ENCODE results near the gene KCNMB2. TPM values are rescaled to one million over a fixed set of nuclear protein-coding genes. Genes with fewer than 3 reads are reported as not detected.

KCNMB2 gene
- polyA plus RNA-seq, 1 donor (not counting 4 experiments of a cell fraction or from before 2014, with no cell fraction given) = not detected

DNA sequence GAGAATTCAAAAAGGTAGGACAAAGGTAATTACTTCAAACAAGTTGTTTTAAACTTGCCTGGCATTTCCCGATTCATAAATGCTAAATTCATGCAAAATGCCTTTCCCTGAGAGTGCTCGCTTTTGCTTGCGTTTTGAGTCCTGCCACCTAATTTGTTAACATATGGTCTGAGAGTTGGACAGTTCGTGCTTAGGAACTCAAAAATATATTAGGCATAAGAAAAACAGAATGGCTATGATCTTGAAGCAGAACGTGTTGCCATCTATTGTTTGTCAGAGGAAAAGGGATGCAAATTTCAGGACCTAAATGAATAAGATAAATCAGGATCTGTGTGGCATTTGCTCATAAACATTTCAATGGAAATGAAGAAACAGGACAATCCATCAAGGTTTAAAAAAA, 339.6 kb downstream of the KCNMB2 start:
- no peaks in the 10 kb centered on the region for H4K20me1 ChIP-seq (ENCODE audit: control insufficient read depth, extremely low read depth, insufficient read depth, low read length)

DNA sequence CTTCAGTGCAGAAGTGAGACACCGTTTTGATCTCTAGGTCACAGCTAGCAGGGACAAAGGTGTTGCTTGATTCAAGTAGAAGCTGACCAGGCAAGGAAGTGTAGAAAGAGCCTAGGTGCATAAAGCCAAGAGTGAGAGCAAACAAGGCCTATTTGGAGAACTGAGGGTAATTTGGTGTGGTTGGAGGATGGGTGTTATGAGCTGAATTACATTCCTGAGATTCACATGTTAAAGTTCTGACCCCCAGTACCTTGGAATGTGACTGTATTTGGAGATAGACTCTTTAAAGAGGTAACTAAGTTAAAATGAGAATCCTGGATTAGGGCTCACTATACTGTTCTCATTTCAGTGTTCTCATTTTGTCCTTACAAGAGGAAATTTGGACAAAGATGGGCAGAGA, 344.0 kb downstream of the KCNMB2 start:
- no peaks in the 10 kb centered on the region for H3K27me3 ChIP-seq (ENCODE audit: control insufficient read depth, extremely low read depth, insufficient read depth, low read length)
- FAIRE-seq (no peak), DNase-seq (ENCODE audit: low read depth, low spot score) (no peak)
- no peak overlapping the region for H3K4me2 ChIP-seq (ENCODE audit: control insufficient read depth, extremely low read depth, insufficient read depth, low read depth, low read length)
- H4K20me1 ChIP-seq (ENCODE audit: control insufficient read depth, extremely low read depth, insufficient read depth, low read length) = no peaks in the 10 kb centered on the region
- no peaks in the 10 kb centered on the region for H3K9me3 ChIP-seq (ENCODE audit: control insufficient read depth, low read depth, low read length)
- H3K4me3 ChIP-seq (ENCODE audit: control insufficient read depth in 2 of 3, extremely low read depth in 1 of 3, insufficient read depth in 2 of 3, low read depth in 1 of 3, low read length in 3 of 3) = no peak overlapping the region
- H3K36me3 ChIP-seq (ENCODE audit: control insufficient read depth in 2 of 2, extremely low read depth in 1 of 2, insufficient read depth in 2 of 2, low read length in 2 of 2) = no peaks in the 10 kb centered on the region
- H3K9me1 ChIP-seq (ENCODE audit: control insufficient read depth, extremely low read depth, insufficient read depth, low read length) = no peaks in the 10 kb centered on the region
- no peak overlapping the region for H2AFZ ChIP-seq (ENCODE audit: control insufficient read depth, low read length)
- H3K79me2 ChIP-seq (ENCODE audit: control insufficient read depth, insufficient read depth, low read length) = no peaks in the 10 kb centered on the region
- no peak overlapping the region for H3K27ac ChIP-seq (ENCODE audit: control insufficient read depth, insufficient read depth, low read length)
- no peaks in the 10 kb centered on the region for H3K4me1 ChIP-seq (ENCODE audit: control insufficient read depth, extremely low read depth, insufficient read depth, low read length)
- H3K9ac ChIP-seq (ENCODE audit: control insufficient read depth, extremely low read depth, insufficient read depth, low read length) = no peak overlapping the region
- dilution Hi-C loops (cut with MboI; ENCODE audit: extremely low pct_ligation_motif_present, low sequenced_read_pairs) = no loop called here
- TF ChIP-seq, protein P1, sequence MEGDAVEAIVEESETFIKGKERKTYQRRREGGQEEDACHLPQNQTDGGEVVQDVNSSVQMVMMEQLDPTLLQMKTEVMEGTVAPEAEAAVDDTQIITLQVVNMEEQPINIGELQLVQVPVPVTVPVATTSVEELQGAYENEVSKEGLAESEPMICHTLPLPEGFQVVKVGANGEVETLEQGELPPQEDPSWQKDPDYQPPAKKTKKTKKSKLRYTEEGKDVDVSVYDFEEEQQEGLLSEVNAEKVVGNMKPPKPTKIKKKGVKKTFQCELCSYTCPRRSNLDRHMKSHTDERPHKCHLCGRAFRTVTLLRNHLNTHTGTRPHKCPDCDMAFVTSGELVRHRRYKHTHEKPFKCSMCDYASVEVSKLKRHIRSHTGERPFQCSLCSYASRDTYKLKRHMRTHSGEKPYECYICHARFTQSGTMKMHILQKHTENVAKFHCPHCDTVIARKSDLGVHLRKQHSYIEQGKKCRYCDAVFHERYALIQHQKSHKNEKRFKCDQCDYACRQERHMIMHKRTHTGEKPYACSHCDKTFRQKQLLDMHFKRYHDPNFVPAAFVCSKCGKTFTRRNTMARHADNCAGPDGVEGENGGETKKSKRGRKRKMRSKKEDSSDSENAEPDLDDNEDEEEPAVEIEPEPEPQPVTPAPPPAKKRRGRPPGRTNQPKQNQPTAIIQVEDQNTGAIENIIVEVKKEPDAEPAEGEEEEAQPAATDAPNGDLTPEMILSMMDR (optimal IDR thresholded peaks at IDR 0.05 in 1 of 3, IDR thresholded peaks at IDR 0.05 in 1 of 3, conservative IDR thresholded peaks at IDR 0.05 in 1 of 3; ENCODE audit: extremely low read depth in 1 of 3, insufficient read depth in 2 of 3, low read length in 3 of 3) = no peak
- no peak for TF ChIP-seq EZH2 (IDR thresholded peaks at IDR 0.05; ENCODE audit: low read length)

More for the DNA sequence above, 339.6 kb downstream of the KCNMB2 start:
- no peaks in the 10 kb centered on the region for H3K9me3 ChIP-seq (ENCODE audit: control insufficient read depth, low read depth, low read length)
- dilution Hi-C loops (cut with MboI; ENCODE audit: extremely low pct_ligation_motif_present, low sequenced_read_pairs) = no loop called here
- no peak overlapping the region for H2AFZ ChIP-seq (ENCODE audit: control insufficient read depth, low read length)
- no peaks in the 10 kb centered on the region for H3K79me2 ChIP-seq (ENCODE audit: control insufficient read depth, insufficient read depth, low read length)
- FAIRE-seq (no peak), DNase-seq (ENCODE audit: low read depth, low spot score) (no peak)
- no peak overlapping the region for H3K9ac ChIP-seq (ENCODE audit: control insufficient read depth, extremely low read depth, insufficient read depth, low read length)
- no peaks in the 10 kb centered on the region for H3K36me3 ChIP-seq (ENCODE audit: control insufficient read depth in 2 of 2, extremely low read depth in 1 of 2, insufficient read depth in 2 of 2, low read length in 2 of 2)
- no peaks in the 10 kb centered on the region for H3K9me1 ChIP-seq (ENCODE audit: control insufficient read depth, extremely low read depth, insufficient read depth, low read length)
- no peaks in the 10 kb centered on the region for H3K4me1 ChIP-seq (ENCODE audit: control insufficient read depth, extremely low read depth, insufficient read depth, low read length)
- no peak overlapping the region for H3K4me2 ChIP-seq (ENCODE audit: control insufficient read depth, extremely low read depth, insufficient read depth, low read depth, low read length)
- H3K27ac ChIP-seq (ENCODE audit: control insufficient read depth, insufficient read depth, low read length) = no peak overlapping the region
- TF ChIP-seq, protein P1 (optimal IDR thresholded peaks at IDR 0.05 in 1 of 3, IDR thresholded peaks at IDR 0.05 in 1 of 3, conservative IDR thresholded peaks at IDR 0.05 in 1 of 3; ENCODE audit: extremely low read depth in 1 of 3, insufficient read depth in 2 of 3, low read length in 3 of 3) = no peak
- no peak for TF ChIP-seq EZH2 (IDR thresholded peaks at IDR 0.05; ENCODE audit: low read length)
- H3K27me3 ChIP-seq (ENCODE audit: control insufficient read depth, extremely low read depth, insufficient read depth, low read length) = no peaks in the 10 kb centered on the region
- H3K4me3 ChIP-seq (ENCODE audit: control insufficient read depth in 2 of 3, extremely low read depth in 1 of 3, insufficient read depth in 2 of 3, low read depth in 1 of 3, low read length in 3 of 3) = no peak overlapping the region

Measured in keratinocyte (primary cell).